Right atrium auricular region (tissue), 2 donors: Measurements from ENCODE around the gene P2RX7. TPM values are rescaled to one million over a fixed set of nuclear protein-coding genes. Genes with fewer than 3 reads are reported as not detected.

Experiments
- DNase-seq: peaks from one replicate; pipeline ENCODE4 v3.0.0-alpha.2; 2019; ENCODE audit warnings: low spot score
- H3K27ac ChIP-seq, 2 donors: fragments of 200-600 bp; sonication (generic); 1 replicate in 1 of 2; 2 replicates in 1 of 2; pipeline ENCODE4 v1.5.1; 2016 to 2019
- H3K27me3 ChIP-seq, 2 donors: fragments of 200-600 bp; sonication (generic); one replicate each; pipeline versions ENCODE4 v1.5.1 to v1.6.0; 2017 to 2019
- H3K36me3 ChIP-seq: fragments of 200-600 bp; sonication (generic); one replicate; pipeline ENCODE4 v1.5.1; 2016
- H3K4me1 ChIP-seq, 2 donors: fragments of 200-600 bp; sonication (generic); one replicate each; pipeline versions ENCODE4 v1.5.1 to v1.6.0; 2017 to 2019
- H3K4me3 ChIP-seq, 2 donors: fragments of 200-600 bp; sonication (generic); 1 replicate in 1 of 2; 2 replicates in 1 of 2; pipeline ENCODE4 v1.5.1; 2017 to 2019; ENCODE audit warnings: mild to moderate bottlenecking in 1 of 2, moderate library complexity in 1 of 2
- H3K9me3 ChIP-seq, 2 donors: fragments of 200-600 bp; sonication (generic); one replicate each; pipeline ENCODE4 v1.5.1; 2019
- CTCF ChIP-seq, 2 donors: fragments of 200-600 bp; sonication (generic); IDR thresholded peaks; one replicate each; pipeline ENCODE4 v1.5.1; 2019; ENCODE audit warnings: antibody characterized with exemption in 2 of 2
- total RNA-seq, 2 donors: library from RNA; depleted of rRNA; stranded (reverse); fragments of >200 nt; gene quantifications; one replicate each; pipeline ENCODE4 v1.1.0, GENCODE V29; 2016

P2RX7 gene
- total RNA-seq, 2 donors from 2014 or later = 1.3 to 1.9 TPM

DNA sequence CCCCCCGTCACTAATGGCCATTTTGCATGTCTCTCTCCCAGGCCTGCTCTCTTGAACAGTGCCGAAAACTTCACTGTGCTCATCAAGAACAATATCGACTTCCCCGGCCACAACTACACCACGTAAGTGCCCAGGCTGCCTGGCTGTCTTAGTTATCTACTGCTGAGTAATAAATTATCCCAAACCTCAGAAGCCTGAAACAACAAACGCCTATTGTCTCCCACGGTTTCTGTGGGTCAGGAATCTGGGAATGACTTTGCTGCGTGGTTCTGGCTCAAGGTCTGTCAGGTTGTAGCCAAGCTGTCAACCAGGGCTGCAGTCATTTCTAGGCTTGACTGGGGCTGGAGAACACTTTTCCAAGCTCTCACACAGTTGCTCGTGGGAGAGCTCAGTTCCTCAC lies 32.6 kb downstream of the P2RX7 start:
- Histone ChIP-seq H3K4me1 (no peaks in the 10 kb centered on the region), H3K9me3 (no peaks in the 10 kb centered on the region), H3K27ac (no peak overlapping the region), H3K27me3 (no peaks in the 10 kb centered on the region), H3K4me3 (no peak overlapping the region), H3K36me3 (no peaks in the 10 kb centered on the region)
- TF ChIP-seq CTCF (IDR thresholded peaks at IDR 0.05) = no peak
- DNase-seq = no peak

DNA sequence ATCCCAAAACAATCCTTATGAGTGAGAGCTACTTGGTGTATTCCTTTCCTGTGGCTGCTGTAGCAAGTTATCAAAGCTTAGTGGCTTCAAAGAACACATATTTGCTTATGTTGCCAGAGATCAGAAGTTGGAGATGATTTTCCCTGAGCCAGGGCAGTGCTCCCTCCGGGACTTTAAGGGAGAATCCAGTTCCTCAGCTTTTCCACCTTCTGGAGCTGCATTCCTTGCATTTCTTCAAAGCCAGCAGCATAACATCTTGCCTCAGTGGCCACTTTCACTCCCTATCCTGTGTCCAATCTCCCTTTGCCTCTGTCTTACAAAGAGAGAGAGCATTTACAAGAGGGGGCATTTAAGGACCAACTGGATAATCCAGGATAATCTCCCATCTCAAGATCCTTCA lies 33.7 kb downstream of the P2RX7 start:
- Histone ChIP-seq H3K27ac (no peak overlapping the region), H3K4me3 (no peak overlapping the region), H3K9me3 (no peaks in the 10 kb centered on the region), H3K36me3 (no peaks in the 10 kb centered on the region), H3K27me3 (no peaks in the 10 kb centered on the region), H3K4me1 (no peaks in the 10 kb centered on the region)
- no peak for DNase-seq
- no peak for TF ChIP-seq CTCF (IDR thresholded peaks at IDR 0.05)

DNA sequence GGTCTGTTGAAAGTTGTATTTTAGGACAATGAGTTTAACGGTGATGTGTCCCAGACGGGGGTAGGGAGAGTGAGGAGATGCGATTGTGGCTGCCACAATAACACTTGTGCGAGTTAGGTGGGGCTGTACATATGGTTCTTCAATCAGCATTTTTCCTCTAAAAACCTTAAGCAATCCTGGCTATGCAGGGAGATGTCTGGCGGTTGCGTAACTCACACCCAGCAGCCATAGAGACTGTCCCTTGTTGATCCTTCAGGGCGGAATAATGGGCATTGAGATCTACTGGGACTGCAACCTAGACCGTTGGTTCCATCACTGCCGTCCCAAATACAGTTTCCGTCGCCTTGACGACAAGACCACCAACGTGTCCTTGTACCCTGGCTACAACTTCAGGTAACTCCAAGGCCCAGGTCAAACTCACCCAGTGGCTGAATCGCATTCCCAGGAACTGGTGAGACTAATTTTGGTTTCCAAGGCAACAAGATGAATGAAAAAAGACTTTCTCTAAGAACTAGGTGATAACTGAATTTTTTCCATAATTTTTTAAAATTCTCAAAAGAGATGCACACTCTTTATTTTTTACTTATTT lies 34.6 kb downstream of the P2RX7 start:
- no peaks in the 10 kb centered on the region for H3K27me3 ChIP-seq
- H3K27ac ChIP-seq = no peak overlapping the region

DNA sequence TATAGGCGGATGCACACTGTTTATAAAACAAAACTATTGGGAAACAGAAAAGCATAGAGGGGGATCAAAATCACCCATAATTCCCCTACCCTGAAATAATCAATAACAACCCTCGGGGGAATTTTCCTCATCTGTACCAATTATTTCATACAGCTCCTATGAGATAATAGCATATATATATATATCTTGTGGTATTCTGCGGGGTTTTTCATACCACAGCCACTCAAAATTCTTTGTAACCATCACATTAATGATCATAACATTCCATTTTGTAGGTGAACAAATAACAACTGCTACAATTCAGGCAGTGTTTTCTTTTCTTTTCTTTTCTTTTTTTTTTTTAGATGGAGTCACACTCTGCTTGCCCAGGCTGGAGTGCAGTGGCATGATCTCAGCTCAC lies 35.3 kb downstream of the P2RX7 start:
- H3K36me3 ChIP-seq = no peaks in the 10 kb centered on the region

More for the DNA sequence above, 34.6 kb downstream of the P2RX7 start:
- H3K9me3 ChIP-seq = no peaks in the 10 kb centered on the region
- no peak for DNase-seq
- no peak for TF ChIP-seq CTCF (IDR thresholded peaks at IDR 0.05)
- no peaks in the 10 kb centered on the region for H3K36me3 ChIP-seq
- no peaks in the 10 kb centered on the region for H3K4me1 ChIP-seq
- H3K4me3 ChIP-seq = no peak overlapping the region

DNA sequence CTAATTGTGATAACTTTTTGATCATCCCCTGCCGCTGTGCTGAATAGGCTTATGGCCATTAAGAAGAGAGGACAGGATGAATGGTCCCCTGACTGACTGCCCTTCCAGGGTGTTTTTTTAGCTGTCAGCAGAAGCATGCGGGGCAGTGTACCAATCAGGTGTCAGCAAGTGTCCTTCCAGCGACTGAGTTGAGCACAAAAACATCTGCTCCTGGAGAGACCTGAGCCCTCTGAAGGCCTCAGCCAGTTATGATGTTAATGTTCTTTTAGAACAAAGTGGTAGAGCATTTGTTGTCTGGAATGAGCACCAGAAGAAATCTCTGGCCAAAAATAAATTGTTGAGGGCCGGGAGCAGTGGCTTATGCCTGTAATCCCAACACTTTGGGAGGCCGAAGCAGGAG lies 37.5 kb downstream of the P2RX7 start:
- Histone ChIP-seq H3K4me1 (no peaks in the 10 kb centered on the region), H3K27me3 (no peaks in the 10 kb centered on the region), H3K27ac (no peak overlapping the region), H3K36me3 (no peaks in the 10 kb centered on the region), H3K4me3 (no peak overlapping the region), H3K9me3 (no peaks in the 10 kb centered on the region)
- no peak for DNase-seq
- TF ChIP-seq CTCF (IDR thresholded peaks at IDR 0.05) = no peak

More for the DNA sequence above, 35.3 kb downstream of the P2RX7 start:
- no peaks in the 10 kb centered on the region for H3K27me3 ChIP-seq
- H3K4me3 ChIP-seq = no peak overlapping the region
- no peaks in the 10 kb centered on the region for H3K4me1 ChIP-seq
- DNase-seq = no peak
- no peak for TF ChIP-seq CTCF (IDR thresholded peaks at IDR 0.05)
- H3K9me3 ChIP-seq = no peaks in the 10 kb centered on the region
- no peak overlapping the region for H3K27ac ChIP-seq

DNA sequence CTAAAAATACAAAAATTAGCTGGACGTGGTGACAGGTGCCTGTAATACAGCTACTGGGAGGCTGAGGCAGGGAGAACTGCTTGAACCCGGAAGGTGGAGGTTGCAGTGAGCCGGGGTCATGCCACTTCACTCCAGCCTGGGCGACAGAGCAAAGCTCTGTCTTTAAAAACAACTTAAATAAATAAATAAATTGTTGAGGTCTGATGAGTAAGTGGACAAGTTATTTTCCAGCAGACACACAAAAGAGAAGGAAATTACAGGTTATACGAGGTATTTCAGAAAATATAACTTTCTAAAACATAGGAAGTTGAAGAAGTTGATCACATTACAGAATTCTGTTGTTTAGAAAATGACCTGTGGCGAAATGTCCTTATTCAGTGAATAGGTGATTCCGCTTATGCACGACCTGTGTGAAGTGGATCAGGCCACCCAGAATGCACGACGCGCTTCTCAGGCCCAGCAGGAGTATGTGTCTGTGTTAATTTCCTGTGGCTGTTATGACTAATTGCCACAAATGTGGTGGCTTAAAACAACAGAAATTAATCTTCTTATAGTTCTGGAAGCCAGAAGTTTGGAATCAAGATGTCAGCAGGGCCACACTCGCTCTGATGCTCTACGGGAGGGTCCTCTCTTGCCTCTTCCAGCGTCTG lies 38.1 kb downstream of the P2RX7 start:
- Histone ChIP-seq H3K9me3 (no peaks in the 10 kb centered on the region), H3K36me3 (no peaks in the 10 kb centered on the region), H3K27ac (no peak overlapping the region), H3K4me3 (no peak overlapping the region), H3K27me3 (no peaks in the 10 kb centered on the region), H3K4me1 (no peaks in the 10 kb centered on the region)
- DNase-seq = no peak
- TF ChIP-seq CTCF (IDR thresholded peaks at IDR 0.05) = no peak
